Measurements from ENCODE around the gene APOBEC3G.

APOBEC3G gene

DNA sequence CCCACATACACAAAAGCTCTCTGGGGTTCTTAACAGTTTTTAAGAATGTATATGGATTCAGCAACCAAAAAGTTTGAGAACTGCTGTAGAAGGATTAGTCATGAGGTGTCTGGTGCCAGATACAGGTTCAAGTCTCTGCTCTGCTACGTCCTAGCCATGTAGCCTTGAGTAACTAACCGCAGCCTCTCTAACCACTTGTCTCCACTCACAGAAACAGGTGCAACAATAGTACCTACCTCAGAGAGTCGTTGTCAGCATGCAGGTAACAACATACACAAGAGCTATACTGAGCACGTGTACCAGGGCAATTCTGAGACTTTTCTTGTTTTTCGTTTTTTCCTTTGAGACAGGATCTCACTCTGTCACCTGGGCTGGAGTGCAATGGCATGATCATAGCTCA lies 48.5 kb downstream of the APOBEC3G start:
- DNase-seq = no peak

DNA sequence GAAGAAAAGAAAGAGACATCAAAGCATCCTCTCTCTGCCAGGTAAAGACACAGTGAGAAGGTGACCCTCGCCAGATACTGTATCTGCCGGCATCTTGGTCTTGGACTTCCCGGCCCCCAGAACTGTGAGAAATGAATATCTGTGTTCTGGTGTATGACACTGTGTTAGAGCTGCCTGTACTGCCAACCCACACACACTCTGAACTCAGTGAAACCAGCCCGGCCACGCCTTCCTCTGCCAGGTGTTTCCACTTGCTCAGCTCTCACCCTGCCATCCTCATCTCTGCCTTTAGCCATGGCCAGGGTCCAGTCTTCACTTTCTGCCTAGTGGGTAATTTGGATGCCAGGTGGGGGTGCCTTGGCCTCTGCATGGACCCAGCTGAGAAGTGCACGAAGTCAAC lies 51.4 kb downstream of the APOBEC3G start:
- no peak for DNase-seq

DNA sequence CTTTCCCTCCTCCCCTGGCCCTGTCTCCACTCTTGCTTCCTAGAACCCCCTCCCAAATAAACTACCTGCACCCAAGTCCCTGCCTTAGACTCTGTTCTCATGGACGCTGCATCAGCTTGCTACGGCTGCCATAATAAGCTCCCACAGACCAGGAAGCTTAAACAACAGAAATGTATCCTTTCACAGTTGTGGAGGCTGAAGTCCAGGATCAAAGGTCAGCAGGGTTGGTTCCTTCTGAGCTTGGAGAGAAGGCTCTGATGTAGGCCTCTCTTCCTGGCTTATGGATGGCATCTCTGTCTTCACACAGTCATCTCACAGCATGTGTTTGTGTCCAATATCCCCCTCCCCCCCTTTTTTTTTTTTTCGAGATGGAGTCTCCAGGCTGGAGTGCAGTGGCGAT lies 52.0 kb downstream of the APOBEC3G start:
- no peak for DNase-seq

DNA sequence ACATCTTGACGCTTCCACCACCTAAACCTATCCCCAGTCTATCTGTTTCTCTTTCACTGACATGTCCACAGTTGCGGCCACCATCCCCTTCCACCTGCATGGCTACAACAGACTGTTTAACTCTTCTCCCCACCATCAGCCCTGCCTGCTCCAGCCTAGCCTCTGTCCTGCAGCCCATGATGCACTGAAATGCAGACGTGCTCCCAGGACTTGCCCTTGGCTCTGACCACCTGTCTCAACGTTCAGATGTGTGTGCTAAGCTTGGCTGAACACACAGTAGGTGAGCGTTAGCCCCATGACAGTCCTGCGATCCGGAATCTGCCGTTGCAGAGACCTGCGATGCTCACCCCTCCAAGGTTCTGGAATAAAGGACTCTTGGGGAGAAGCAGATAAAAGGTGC lies 52.7 kb downstream of the APOBEC3G start:
- DNase-seq = no peak

DNA sequence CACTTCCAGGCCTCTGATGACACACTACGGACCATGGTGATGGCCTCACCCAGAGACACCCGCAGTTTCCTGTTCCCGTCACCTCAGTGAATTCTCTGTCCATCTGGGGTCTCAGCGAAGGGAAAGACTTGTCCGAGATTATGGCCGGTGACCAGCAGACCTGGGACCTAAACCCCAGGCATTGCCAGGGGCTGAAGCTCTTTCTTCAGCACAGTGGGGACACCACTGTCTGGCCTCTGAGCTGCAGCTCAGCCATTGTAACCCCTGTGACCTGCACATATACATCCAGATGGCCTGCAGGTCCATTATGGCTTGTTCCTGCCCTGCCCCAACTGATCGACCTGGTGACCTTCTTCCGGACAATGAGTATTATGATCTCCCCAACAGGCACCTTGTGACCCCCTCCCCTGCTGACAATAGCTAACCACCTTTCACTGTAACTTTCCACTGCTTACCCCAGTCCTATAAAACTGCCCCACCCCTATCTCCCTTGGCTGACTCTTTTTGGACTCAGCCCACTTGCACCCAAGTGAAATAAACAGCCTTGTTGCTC lies 53.2 kb downstream of the APOBEC3G start:
- no peak for DNase-seq

DNA sequence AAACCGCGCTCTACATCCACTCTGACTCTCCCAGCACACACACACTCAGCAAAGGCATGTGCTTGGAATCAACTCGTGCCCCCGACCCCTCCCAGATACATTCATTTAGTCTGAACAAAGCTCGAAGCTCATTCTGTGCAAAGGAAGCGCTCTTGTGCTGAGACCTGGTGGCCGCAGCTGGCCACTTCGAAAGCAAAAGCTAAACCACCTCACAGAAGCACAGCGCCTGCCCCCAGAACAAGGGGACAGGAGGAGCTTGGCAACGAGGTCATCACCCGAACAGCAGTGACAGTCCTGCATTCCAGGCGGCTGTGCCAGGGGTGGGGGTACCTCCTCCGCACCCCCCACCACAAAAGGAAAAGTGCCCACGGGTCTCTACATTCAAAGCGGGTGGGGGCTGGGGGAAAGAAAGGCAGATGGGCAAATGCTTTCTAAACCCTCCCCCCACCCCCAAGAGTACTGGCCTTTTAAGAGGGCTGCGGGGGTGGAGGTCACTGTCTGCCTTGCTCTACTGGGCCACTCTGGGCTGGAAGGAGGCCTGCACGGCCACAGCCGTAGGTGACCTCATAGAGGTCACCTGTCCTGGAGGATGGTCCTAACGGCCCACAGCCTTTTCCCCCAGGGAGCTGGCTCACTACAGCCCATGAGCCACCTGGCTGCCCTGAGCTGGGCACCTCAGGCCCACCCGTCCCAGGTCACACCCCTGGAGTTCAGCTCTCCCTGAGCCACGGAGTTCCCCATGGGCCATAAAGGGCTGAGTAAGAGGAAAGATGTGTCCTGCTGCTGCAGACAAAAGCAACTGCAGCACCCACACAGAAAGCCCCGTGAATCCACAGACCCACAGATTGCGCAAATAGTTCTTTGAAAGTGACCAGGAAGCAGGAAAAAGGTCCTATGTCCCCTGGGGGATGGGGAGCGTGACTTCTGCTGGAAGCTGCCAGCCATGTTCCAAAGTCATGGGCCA lies 54.1 kb downstream of the APOBEC3G start:
- DNase-seq = no peak

DNA sequence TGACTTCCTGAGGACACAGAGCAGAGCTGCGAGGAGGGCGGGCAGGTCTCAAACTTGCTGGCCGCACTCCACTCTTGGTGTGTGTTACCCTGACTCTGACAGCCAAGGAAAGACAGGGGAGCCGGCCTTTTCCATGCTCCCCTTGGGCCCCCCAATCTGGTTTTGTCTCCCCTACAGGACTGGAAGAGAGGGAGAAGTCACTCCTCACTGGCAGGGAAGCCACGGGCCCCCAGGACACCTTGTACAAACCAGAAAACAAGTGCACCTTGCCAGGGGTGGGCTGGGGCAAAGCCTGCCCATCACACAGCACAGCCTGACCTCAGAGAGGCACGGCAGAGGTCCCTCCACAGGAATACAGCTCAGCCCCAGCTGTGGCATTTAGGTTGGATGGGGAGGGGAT lies 55.2 kb downstream of the APOBEC3G start:
- DNase-seq = no peak

DNA sequence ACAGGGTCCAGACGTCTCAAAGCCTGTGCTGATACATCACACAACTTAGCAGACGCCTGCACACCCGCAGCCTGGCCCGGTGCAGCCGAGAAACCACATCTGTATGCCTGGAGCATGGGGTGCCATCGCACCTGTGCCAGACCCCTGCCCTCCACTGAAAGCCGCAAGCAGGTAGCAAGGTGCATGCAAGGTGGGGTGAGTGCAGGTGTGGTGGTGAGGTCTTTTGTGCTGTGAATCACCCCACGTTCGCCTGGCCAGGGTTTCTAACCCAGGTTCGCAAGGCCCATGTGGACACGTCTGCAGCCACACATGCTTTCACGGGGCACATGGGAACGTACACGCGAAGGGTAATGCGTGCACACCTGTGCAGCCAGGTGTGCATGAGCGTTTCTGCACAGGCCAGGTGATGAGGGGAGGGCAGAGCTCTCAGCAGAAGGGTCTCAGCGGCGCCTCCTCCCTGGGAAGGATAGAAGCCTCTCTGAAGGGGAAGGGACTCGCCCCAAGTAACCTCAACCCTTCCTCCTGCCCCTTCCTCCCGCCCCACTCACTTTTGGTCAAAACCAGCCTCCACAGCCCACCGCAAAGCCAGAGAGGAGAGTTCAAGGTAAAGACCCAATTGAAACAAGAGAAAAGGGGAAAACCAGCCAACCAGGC lies 55.9 kb downstream of the APOBEC3G start:
- DNase-seq = no peak

DNA sequence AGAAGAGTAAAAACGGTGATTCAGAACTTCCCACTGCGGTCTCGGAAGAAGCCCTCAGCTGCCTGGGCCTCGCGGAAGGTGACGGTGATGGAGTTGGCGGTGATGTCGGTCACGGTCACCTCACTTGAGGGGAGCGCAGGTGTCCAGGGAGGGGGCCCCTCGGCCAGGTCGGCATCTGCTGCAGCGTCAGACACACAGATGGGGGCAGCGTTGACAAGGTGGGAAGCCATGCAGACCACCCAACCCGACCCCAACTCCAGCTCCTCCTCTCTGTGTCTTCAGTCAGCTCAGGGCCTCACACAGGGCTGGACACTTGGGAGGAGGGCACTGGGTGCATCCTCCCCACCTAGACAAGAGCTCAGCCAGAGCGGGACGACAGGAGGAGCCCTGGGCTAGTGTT lies 56.8 kb downstream of the APOBEC3G start:
- DNase-seq = no peak

DNA sequence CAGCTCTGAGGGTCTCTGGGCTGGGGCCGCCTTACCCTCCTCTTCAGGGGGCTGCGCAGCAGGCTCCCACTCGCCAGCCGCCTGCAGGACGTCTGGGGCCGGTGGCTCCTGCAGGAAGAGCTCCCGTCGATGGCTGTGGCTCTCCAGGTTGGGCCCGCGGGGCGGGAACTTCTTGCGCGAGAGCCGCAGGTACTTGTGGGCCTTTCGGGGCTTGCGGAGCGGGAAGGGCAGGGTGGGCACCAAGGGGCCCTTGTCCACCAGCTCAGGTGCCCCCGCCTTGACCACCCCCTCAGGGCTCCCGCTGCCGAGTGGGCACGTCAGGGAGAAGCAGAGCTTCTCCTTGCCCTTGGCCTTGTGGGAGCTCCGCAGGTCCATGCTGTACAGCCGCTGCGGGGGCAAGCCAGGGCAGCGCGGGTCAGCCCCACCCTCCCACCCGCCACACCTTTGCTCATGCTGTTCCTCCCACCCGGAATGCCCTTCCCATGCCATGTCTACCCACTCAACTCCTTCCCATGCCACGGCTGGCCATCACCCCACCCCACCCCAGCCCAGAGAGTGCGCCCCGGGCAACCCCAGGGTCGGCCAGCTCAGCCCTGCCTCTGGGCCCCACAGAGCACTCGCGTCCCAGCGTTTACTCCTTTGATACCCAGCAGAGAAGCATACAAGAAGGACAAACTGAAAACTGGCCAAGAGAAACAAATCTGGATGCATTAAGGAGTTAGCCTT lies 57.5 kb downstream of the APOBEC3G start:
- no peak for DNase-seq

DNA sequence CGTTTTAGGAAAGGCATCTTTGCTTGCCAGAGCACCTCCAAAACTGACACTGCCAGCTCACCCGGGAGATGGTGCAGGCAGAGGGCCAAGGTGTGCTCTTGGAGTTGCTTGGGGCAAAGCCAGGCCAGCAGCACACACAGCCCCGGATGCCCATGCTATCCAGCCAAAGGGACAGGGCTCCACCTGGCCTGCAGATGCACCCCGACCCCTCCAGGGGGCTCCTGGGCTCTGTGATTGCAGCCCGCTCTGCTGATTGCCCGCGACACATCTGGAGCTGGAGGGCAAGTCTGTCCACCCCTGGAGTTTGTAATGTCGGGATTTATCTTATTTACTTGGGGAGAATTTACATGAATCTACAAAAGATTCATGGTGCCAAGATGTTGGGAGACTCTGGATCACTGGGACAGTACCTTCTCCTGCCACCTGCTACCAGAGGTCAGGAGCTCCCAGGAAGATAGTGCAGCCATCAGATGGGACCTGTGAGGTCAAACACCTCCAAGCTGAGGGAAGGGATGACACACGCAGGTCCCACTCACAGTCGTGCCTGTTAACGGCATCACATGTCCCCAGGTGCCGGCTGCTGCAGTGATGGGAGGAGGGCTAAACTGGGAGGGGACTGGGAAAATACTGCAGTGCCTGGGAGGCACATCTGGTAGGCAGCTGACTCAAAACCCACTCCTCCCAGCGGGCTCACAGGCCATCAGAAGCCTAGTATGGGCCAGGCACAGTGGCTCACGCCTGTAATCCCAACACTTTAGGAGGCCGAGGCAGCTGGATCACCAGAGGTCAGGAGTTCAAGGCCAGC lies 58.2 kb downstream of the APOBEC3G start:
- peak; percentile 43 to 49 for DNase-seq

DNA sequence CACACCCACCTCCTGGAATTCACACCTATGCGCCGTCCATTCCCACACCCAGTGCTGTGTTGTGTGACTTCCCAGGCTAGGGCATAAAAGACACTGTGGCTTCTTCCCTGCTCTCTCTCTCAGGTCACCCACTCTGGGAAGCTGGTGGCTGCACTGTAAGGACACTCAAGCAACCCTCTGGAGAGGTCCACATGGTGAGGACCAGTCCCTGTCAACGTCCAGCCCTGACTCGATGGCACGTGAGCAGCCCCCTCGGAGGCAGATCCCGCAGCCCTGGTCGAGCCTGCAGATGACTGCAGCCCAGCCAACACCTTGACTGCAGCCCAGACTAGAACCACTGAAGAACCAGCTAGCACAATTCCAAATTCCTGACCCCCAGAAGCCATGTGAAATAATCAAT lies 59.2 kb downstream of the APOBEC3G start:
- DNase-seq = no peak
